Body of pancreas (tissue), 4 donors: ENCODE data around the gene BAZ2B. TPM values are rescaled to one million over a fixed set of nuclear protein-coding genes. Genes with fewer than 3 reads are reported as not detected.

Experiments used
- ATAC-seq: fragments of 150-250 bp; one replicate; pipeline ENCODE4 v1.9.1; 2016
- DNase-seq, 4 donors: peaks; one replicate each; pipeline ENCODE4 v3.0.0-alpha.2; 2019
- H3K27ac ChIP-seq, 4 donors: fragments of 200-600 bp; sonication (generic); 1 replicate in 3 of 4; 2 replicates in 1 of 4; pipeline versions ENCODE4 v1.5.1 to v1.6.1; 2016 to 2019; ENCODE audit warnings: mild to moderate bottlenecking in 1 of 4, mixed read lengths in 1 of 4, moderate library complexity in 1 of 4
- H3K27me3 ChIP-seq, 2 donors: fragments of 200-600 bp; sonication (generic); one replicate each; pipeline ENCODE4 v1.6.0; 2016; ENCODE audit warnings: mild to moderate bottlenecking in 1 of 2
- H3K36me3 ChIP-seq, 2 donors: fragments of 200-600 bp; sonication (generic); replicated peaks in 1 of 2; 2 replicates each; pipeline ENCODE4 v1.5.1; 2016; ENCODE audit warnings: low read depth in 2 of 2; ENCODE audit not compliant: insufficient read depth in 1 of 2
- H3K4me1 ChIP-seq: fragments of 200-600 bp; sonication (generic); one replicate; pipeline ENCODE4 v1.6.0; 2016
- H3K4me3 ChIP-seq, 2 donors: fragments of 200-600 bp; sonication (generic); 1 replicate in 1 of 2; 2 replicates in 1 of 2; pipeline ENCODE4 v1.5.1; 2016 to 2019
- H3K9me3 ChIP-seq, 3 donors: fragments of 200-600 bp; sonication (generic); 1 replicate in 2 of 3; 2 replicates in 1 of 3; pipeline ENCODE4 v1.5.1; 2016
- POLR2A ChIP-seq, 3 donors: fragments of 450-650 bp; IDR thresholded peaks; one replicate each; pipeline ENCODE4 v1.6.1; 2016; ENCODE audit warnings: antibody characterized with exemption in 3 of 3, mild to moderate bottlenecking in 2 of 3
- WGBS, 2 donors: methylation state at CpG; one replicate each; pipeline ENCODE4 v1.1.5; 2017; 5-methylcytosine and 5-hydroxymethylcytosine counted together
- intact Hi-C: fragments of 100-400 bp; cut with DNase I; formaldehyde crosslinking; loops from one replicate; pipeline ENCODE4 v1.15.1; 2023
- total RNA-seq, 2 donors: library from RNA; depleted of rRNA; stranded (reverse); fragments of >200 nt; gene quantifications; one replicate each; pipeline ENCODE4 v1.1.0, GENCODE V29; 2016
- TF ChIP-seq, protein P1 (sequence below), 7 experiments: fragments of 450-650 bp in 4 of 7; fragments of 200-600 bp in 3 of 7; sonication (generic) in 3 of 7; IDR thresholded peaks; one replicate each; pipeline ENCODE4 v1.5.1; 2016 to 2019; ENCODE audit warnings: antibody characterized with exemption in 7 of 7

Gene BAZ2B
- total RNA-seq, 2 donors from 2014 or later: 62.5 to 104 TPM

DNA sequence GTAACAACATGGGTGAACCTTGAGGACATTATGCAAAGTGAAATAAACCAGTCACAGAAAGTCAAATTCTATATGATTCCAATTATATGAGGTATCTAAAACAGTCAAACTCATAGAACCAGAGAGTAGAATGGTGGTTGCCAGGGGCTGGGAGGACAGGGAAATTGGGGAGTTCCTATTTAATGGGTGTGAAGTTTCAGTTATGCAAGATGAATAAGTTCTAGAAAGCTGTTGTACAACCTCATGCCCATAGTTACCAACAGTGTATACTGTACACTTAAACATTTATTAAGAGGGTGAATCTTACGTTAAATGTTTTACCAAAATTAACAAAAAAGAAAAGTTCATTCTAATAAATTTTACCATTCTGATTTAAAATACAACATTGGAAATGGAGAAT, 237.2 kb downstream of the BAZ2B start:
- intact Hi-C loops: no loop called here
- DNase-seq (no peak), ATAC-seq (no peak)
- H3K4me3 ChIP-seq: no peak overlapping the region
- H3K9me3 ChIP-seq: no peaks in the 10 kb centered on the region
- H3K27ac ChIP-seq: no peak overlapping the region
- no peaks in the 10 kb centered on the region for H3K4me1 ChIP-seq
- 0 to 60% methylated on average over 1 of the region's 1 CpG for WGBS, 2 donors
- no peaks in the 10 kb centered on the region for H3K27me3 ChIP-seq
- peaks cover 0 to 7% of the 10 kb centered on the region in 2 donors for H3K36me3 ChIP-seq
- TF ChIP-seq, protein P1, sequence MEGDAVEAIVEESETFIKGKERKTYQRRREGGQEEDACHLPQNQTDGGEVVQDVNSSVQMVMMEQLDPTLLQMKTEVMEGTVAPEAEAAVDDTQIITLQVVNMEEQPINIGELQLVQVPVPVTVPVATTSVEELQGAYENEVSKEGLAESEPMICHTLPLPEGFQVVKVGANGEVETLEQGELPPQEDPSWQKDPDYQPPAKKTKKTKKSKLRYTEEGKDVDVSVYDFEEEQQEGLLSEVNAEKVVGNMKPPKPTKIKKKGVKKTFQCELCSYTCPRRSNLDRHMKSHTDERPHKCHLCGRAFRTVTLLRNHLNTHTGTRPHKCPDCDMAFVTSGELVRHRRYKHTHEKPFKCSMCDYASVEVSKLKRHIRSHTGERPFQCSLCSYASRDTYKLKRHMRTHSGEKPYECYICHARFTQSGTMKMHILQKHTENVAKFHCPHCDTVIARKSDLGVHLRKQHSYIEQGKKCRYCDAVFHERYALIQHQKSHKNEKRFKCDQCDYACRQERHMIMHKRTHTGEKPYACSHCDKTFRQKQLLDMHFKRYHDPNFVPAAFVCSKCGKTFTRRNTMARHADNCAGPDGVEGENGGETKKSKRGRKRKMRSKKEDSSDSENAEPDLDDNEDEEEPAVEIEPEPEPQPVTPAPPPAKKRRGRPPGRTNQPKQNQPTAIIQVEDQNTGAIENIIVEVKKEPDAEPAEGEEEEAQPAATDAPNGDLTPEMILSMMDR (IDR thresholded peaks at IDR 0.05): no peak
- no peak for TF ChIP-seq POLR2A (IDR thresholded peaks at IDR 0.05)

DNA sequence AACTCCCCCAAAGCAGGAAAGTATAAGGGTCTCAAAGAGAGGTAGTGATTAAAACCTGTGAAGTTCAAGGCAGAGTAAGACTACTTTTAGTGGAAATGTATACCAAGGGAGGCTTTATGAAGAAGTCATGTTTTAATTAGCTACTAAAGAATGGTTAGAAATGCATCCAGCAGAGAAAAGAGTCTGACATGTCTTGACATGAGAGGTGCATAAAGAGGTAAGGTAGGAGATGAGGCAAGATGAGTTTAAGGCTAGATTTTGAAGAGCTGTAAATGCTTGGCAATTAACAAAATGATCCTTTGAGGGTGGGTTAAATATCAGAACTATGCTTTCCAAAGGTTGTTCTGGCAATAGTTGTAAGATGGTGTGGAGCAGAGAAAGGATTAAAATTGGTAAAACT, 241.1 kb downstream of the BAZ2B start:
- intact Hi-C loops: no loop called here
- ATAC-seq (no peak), DNase-seq (no peak)
- Histone ChIP-seq H3K27ac (no peak overlapping the region), H3K36me3 (peaks cover 0 to 12% of the 10 kb centered on the region in 2 donors), H3K27me3 (no peaks in the 10 kb centered on the region), H3K4me3 (no peak overlapping the region), H3K9me3 (no peaks in the 10 kb centered on the region), H3K4me1 (no peaks in the 10 kb centered on the region)
- TF ChIP-seq, protein P1 (IDR thresholded peaks at IDR 0.05): no peak
- no peak for TF ChIP-seq POLR2A (IDR thresholded peaks at IDR 0.05)

GRCh38 chr2:159371506-159371905, 244.8 kb downstream of the BAZ2B start:
- H3K36me3 ChIP-seq: peaks cover 0 to 17% of the 10 kb centered on the region in 2 donors
- DNase-seq: no peak

DNA sequence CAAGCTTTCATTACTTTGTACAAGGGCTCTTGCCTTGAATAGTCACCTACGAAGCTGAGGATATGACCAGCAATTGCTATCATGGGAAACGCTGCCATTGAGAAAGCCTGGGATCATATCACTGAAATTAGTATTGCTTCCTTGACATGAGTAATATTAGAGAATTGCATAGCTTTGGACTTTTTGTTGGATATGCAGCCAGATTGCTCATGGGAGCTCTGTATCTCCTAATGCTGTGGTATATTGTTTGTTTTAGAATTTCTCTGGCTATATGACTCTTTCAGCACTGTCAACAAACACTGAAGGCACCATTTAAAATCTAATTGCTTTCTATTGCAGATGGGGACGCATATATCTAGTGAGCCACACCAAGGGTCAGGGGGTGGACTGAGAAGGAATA, 249.8 kb downstream of the BAZ2B start:
- H3K36me3 ChIP-seq: peaks cover 0 to 14% of the 10 kb centered on the region in 2 donors
- intact Hi-C loops: no loop called here
- DNase-seq (no peak), ATAC-seq (no peak)
- no peaks in the 10 kb centered on the region for H3K9me3 ChIP-seq
- WGBS, 2 donors: 97 to 98% methylated on average over 3 of the region's 3 CpGs
- H3K27ac ChIP-seq: no peak overlapping the region
- H3K4me1 ChIP-seq: no peaks in the 10 kb centered on the region
- no peaks in the 10 kb centered on the region for H3K27me3 ChIP-seq
- TF ChIP-seq POLR2A (IDR thresholded peaks at IDR 0.05): no peak
- TF ChIP-seq, protein P1 (IDR thresholded peaks at IDR 0.05): no peak
- H3K4me3 ChIP-seq: no peak overlapping the region

More at GRCh38 chr2:159371506-159371905, 244.8 kb downstream of the BAZ2B start:
- Histone ChIP-seq H3K9me3 (no peaks in the 10 kb centered on the region), H3K27ac (no peak overlapping the region), H3K4me1 (no peaks in the 10 kb centered on the region), H3K4me3 (no peak overlapping the region), H3K27me3 (no peaks in the 10 kb centered on the region)
- intact Hi-C loops: no loop called here
- whole genome bisulfite sequencing, 2 donors: 50 to 69% methylated on average over 2 of the region's 2 CpGs
- ATAC-seq: no peak
- TF ChIP-seq POLR2A (IDR thresholded peaks at IDR 0.05): no peak
- TF ChIP-seq, protein P1 (IDR thresholded peaks at IDR 0.05): no peak

GRCh38 chr2:159362816-159363251, 253.5 kb downstream of the BAZ2B start:
- ATAC-seq (no peak), DNase-seq (peak in 1 of 4 donors; percentile 4)
- Histone ChIP-seq H3K27me3 (no peaks in the 10 kb centered on the region), H3K36me3 (peaks cover 0 to 6% of the 10 kb centered on the region in 2 donors), H3K27ac (no peak overlapping the region), H3K4me3 (no peak overlapping the region), H3K4me1 (no peaks in the 10 kb centered on the region), H3K9me3 (no peaks in the 10 kb centered on the region)
- WGBS, 2 donors: 51 to 68% methylated on average over 2 of the region's 2 CpGs
- intact Hi-C loops: no loop called here
- TF ChIP-seq, protein P1 (IDR thresholded peaks at IDR 0.05): no peak
- TF ChIP-seq POLR2A (IDR thresholded peaks at IDR 0.05): no peak
